Measurements from ENCODE around the gene KCNH8.

The KCNH8 gene

GRCh38 chr3:19248143-19248542 lies 99.8 kb downstream of the KCNH8 start:
- Histone ChIP-seq H3K9me3 (ENCODE audit: severe bottlenecking) (no peaks in the 10 kb centered on the region), H3K4me1 (ENCODE audit: insufficient read depth, poor library complexity, severe bottlenecking) (no peaks in the 10 kb centered on the region), H3K36me3 (ENCODE audit: low read depth) (no peaks in the 10 kb centered on the region), H3K27ac (ENCODE audit: poor library complexity, severe bottlenecking) (no peak overlapping the region), H3K27me3 (ENCODE audit: insufficient read depth, poor library complexity, severe bottlenecking) (no peaks in the 10 kb centered on the region), H3K4me3 (ENCODE audit: severe bottlenecking) (no peak overlapping the region)
- no peak for DNase-seq (ENCODE audit: low spot score)
- TF ChIP-seq CTCF (IDR thresholded peaks at IDR 0.05; ENCODE audit: poor library complexity, severe bottlenecking): no peak
- no peak for ATAC-seq (ENCODE audit: low read depth)

DNA sequence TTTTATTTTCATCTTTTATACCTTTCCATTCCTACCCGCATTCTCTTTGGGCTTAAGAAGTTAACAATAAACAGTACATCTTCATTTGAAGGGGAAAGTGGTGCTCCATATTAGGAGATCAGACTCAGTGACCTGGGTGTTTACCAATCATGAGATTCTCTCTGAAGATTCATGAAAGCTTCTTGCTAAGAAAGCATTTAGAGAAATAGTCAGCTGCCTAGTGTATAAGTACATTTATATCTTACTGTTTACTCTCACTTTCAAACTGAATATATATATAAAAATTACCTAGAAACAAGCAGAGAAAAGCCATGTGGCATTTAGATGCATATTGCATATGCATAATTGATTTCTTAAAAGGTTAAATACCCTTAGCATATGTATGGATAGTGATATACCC lies 100.5 kb downstream of the KCNH8 start:
- H3K4me1 ChIP-seq (ENCODE audit: insufficient read depth, poor library complexity, severe bottlenecking): no peaks in the 10 kb centered on the region
- DNase-seq (ENCODE audit: low spot score): no peak
- no peaks in the 10 kb centered on the region for H3K36me3 ChIP-seq (ENCODE audit: low read depth)
- H3K4me3 ChIP-seq (ENCODE audit: severe bottlenecking): no peak overlapping the region
- no peak for ATAC-seq (ENCODE audit: low read depth)
- no peak for TF ChIP-seq CTCF (IDR thresholded peaks at IDR 0.05; ENCODE audit: poor library complexity, severe bottlenecking)
- no peaks in the 10 kb centered on the region for H3K9me3 ChIP-seq (ENCODE audit: severe bottlenecking)
- H3K27me3 ChIP-seq (ENCODE audit: insufficient read depth, poor library complexity, severe bottlenecking): no peaks in the 10 kb centered on the region
- H3K27ac ChIP-seq (ENCODE audit: poor library complexity, severe bottlenecking): no peak overlapping the region

- no peak for TF ChIP-seq CTCF (IDR thresholded peaks at IDR 0.05; ENCODE audit: poor library complexity, severe bottlenecking)
- Histone ChIP-seq H3K9me3 (ENCODE audit: severe bottlenecking) (no peaks in the 10 kb centered on the region), H3K4me1 (ENCODE audit: insufficient read depth, poor library complexity, severe bottlenecking) (no peaks in the 10 kb centered on the region), H3K4me3 (ENCODE audit: severe bottlenecking) (no peak overlapping the region), H3K36me3 (ENCODE audit: low read depth) (no peaks in the 10 kb centered on the region), H3K27me3 (ENCODE audit: insufficient read depth, poor library complexity, severe bottlenecking) (no peaks in the 10 kb centered on the region), H3K27ac (ENCODE audit: poor library complexity, severe bottlenecking) (no peak overlapping the region)
- no peak for ATAC-seq (ENCODE audit: low read depth)
- DNase-seq (ENCODE audit: low spot score): no peak
Measured at GRCh38 chr3:19250959-19251610, 102.8 kb downstream of the KCNH8 start.

- DNase-seq (ENCODE audit: low spot score) (no peak), ATAC-seq (ENCODE audit: low read depth) (no peak)
- no peaks in the 10 kb centered on the region for H3K36me3 ChIP-seq (ENCODE audit: low read depth)
- no peaks in the 10 kb centered on the region for H3K9me3 ChIP-seq (ENCODE audit: severe bottlenecking)
- no peak overlapping the region for H3K4me3 ChIP-seq (ENCODE audit: severe bottlenecking)
- no peak overlapping the region for H3K27ac ChIP-seq (ENCODE audit: poor library complexity, severe bottlenecking)
- no peaks in the 10 kb centered on the region for H3K27me3 ChIP-seq (ENCODE audit: insufficient read depth, poor library complexity, severe bottlenecking)
- H3K4me1 ChIP-seq (ENCODE audit: insufficient read depth, poor library complexity, severe bottlenecking): no peaks in the 10 kb centered on the region
- no peak for TF ChIP-seq CTCF (IDR thresholded peaks at IDR 0.05; ENCODE audit: poor library complexity, severe bottlenecking)
Measured at GRCh38 chr3:19254189-19254588, 105.9 kb downstream of the KCNH8 start.

DNA sequence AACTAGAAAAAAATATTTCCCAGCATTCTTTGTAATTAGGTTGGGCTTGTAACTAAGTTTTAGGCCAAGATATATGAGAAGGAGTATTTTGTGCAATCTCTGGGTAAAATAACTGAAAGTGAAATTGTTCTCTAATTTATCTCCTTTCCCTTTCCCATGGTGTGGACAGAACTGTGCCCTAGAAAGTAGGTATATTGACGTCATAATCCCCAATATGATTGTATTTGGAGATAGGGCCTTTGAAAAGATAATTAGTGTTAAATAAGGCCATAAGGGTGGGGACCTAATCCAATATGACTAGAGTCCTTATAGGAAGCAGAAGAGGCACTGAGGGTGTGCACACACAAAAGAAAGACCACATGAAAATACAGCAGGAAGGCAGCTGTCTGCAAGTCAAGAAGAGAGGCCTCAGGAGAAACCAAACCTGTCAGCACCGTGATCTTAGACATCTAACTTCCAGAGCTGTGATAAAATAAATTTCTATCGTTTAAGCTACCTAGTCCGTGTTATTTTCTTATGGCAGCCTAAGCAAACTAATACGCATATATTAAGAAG lies 106.6 kb downstream of the KCNH8 start:
- H3K27me3 ChIP-seq (ENCODE audit: insufficient read depth, poor library complexity, severe bottlenecking): no peaks in the 10 kb centered on the region
- no peaks in the 10 kb centered on the region for H3K36me3 ChIP-seq (ENCODE audit: low read depth)
- no peak overlapping the region for H3K27ac ChIP-seq (ENCODE audit: poor library complexity, severe bottlenecking)
- H3K4me3 ChIP-seq (ENCODE audit: severe bottlenecking): no peak overlapping the region
- no peak for TF ChIP-seq CTCF (IDR thresholded peaks at IDR 0.05; ENCODE audit: poor library complexity, severe bottlenecking)
- no peaks in the 10 kb centered on the region for H3K4me1 ChIP-seq (ENCODE audit: insufficient read depth, poor library complexity, severe bottlenecking)
- no peaks in the 10 kb centered on the region for H3K9me3 ChIP-seq (ENCODE audit: severe bottlenecking)
- no peak for DNase-seq (ENCODE audit: low spot score)
- no peak for ATAC-seq (ENCODE audit: low read depth)
